Stimulated activated CD4-positive, alpha-beta T cell treated with anti-CD3 and anti-CD28 coated beads, Interleukin-1b, Interleukin-23, amount 100 ng/mL, for 24 hours (primary cell): ENCODE measurements around the gene LSAMP.
"Not testable (repeated sequence)": the region's sequence is repeated elsewhere in the genome, so short reads cannot be mapped to it uniquely, and the experiment has no call there.

Experiments used
- DNase-seq, 4 experiments: peaks; one replicate each; pipeline ENCODE4 v3.0.0-alpha.2; 2020; ENCODE audit warnings: low read depth in 4 of 4, low spot score in 1 of 4

The LSAMP gene

DNA sequence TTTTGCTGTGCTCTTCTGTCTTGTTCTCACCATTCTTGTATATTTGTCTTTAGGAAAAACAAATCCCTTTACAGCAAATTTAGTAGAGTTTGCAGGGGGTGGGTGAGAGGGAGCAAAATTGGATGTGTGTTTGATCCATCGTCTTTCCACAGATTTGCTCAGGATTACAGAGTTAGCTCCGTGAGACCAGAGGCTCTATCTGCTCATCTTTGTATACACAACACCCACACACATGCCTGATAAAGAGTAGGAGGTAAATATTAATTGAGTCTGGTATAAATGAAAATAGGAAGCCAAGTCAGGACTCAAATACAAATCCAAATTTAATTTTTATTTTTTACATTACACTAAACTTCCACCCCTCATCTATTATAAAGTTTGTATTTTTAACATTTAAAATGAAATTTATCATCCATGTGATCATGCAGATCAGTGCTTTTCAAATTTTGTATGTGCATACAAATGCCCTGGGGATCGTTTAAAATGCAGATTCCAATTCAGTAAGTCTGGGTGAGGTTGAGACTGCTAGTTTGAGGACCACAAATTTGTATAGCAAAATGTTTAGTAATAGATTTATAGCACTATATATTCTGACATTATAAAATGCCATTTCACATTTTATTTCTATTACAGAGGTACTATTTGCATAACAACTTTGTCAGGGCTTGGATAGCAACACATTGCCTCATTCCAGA is 326.7 kb downstream of the LSAMP start:
- DNase-seq: no peak

DNA sequence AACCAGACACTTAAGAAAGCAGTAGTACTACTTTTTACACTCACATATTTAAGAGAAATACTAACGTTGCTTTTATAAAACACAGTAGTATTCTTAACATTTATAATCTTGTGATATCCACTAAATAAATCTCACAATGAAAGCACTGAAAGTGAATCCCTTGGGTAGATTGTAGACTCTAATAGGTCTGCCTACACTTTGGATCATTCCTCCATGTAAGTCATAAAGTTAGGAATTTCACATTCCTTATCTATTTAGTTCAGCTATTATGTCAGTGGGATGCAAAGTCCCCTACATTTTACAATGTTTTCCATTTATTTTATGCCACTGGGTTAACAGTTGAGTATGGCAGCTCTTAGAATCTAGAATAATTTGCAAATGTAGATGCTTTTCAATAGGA is 330.7 kb downstream of the LSAMP start:
- no peak for DNase-seq

DNA sequence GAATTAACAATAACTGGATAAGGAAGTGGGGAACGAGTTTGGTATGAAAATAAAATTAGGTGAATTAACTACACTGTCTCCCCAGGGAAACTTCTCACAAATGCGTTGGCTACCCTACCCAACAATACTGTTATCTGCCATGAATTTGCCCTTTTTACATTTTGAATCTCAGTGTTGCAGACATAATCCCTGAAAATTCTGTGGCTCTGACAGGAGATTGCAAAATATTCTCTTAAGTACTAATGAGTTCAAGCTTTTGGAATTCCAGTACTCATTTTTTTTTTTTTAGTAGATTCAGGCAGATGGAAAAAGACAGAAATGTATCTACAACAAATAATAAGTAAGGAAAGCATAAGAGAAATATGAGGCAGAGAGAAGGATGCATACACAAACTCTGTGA is 332.6 kb downstream of the LSAMP start:
- DNase-seq: no peak

- DNase-seq: no peak
Observed at GRCh38 chr3:116111765-116112164, 333.5 kb downstream of the LSAMP start.

DNA sequence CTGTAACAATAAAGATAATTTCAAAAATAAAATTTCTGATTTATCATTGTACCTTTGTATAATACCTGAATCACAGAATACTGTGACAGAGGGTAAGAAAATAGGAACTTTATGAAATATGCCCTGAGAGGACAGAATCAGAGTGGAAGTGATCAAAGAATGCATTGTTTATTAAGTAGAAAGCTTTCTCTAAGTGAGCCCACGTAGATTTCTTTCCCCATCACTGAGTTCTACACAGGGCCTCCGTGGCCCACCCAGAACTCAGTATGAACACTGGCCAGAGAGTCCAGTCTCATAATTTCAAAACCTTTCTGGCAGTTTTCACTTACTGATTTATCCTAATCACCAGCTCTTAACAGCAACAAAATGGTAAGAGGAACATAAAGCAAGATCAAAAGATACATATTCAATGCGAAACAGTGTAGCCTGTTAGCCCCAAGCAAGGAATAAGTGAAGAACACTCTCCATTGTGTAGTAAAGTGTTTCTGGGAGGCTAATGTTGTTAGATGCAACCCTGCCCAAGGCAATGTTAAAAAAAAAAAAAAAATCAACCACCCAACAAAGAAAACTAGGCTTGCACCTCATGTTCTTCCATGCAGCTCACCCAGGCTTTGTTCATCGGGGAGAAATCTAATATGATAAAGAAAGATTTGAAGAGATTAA is 341.3 kb downstream of the LSAMP start:
- DNase-seq: no peak

GRCh38 chr3:116102037-116102436 is 343.2 kb downstream of the LSAMP start:
- no peak for DNase-seq

DNA sequence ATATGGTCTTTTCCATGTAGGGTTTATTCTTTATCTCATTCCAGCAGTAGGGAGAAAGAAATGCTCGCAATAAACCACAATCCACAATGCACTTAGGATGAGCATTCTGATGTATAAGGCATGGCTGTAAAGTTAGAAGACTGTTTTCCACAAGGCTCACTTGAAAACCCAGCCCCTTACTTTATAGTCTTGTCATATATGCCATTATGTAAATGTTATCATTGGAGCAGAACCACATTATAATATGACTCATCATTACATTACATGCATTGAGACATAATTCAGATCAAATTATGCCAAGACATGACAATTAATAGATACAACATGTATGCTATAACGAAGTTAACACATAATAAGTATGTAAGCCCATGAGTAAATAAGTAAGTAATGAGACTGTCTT is 348.1 kb downstream of the LSAMP start:
- no peak for DNase-seq

DNA sequence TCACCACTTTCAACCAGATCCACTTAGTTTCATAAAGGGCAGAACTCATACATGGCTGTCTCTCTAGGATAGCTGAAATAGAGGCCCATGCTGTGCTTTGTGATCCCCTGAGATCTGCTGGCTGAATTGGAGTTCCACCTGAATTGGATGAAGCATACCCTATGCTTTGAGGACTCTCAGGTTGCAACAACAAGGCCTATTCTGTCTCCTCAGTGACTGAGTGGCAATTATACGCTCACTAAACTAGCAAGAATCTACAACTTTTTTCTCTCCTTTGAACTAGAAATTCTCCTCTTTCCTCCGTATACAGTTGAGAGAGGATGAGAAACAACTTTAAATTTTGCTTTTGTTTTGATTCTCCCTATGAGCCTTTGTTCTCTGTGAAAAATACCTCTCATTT is 348.7 kb downstream of the LSAMP start:
- no peak for DNase-seq

GRCh38 chr3:116093374-116093773 is 351.9 kb downstream of the LSAMP start:
- no peak for DNase-seq

DNA sequence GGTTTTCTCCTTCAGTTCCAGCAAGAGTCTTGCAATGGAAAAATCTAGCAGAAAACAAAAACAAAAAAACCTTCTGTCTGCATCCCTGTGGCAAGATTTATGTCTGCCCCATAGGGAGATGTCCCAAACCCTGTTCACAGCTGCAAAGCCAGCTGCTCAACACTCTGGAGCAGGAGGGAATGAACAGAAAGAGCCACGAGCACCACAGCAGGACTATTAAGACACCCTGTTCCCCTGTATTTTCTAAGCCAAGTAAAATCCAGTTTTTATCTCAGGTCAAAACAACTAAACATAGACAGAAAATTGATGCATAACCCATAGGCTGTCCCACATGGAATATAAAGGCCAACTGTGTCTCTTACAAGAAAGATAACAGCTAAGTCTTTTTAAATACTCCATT is 357.9 kb downstream of the LSAMP start:
- DNase-seq: no peak

GRCh38 chr3:116084999-116085791 is 360.1 kb downstream of the LSAMP start:
- DNase-seq: no peak

DNA sequence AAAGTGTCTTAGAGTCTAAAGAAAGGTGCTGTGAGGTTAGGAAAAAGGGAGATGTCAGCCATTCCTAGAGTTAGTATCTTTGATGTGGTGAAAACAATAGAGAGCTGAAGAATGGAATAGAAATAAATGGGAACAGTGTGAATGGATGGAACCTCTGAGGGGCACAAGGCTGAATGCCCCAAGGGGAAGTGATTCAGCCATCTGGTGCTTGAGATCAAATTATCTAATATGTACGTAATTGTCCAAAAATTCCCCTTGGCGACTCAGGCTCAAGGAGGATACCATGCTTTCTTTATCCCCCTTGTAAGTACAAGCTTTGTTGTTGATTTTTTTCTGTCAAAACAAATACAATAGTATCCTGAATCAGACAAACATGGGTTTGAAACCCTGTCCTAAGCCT is 361.6 kb downstream of the LSAMP start:
- DNase-seq: no peak

GRCh38 chr3:116078561-116078960 is 366.7 kb downstream of the LSAMP start:
- DNase-seq: no peak

- DNase-seq: no peak
Observed at GRCh38 chr3:116077557-116077956, 367.7 kb downstream of the LSAMP start.

GRCh38 chr3:116077059-116077458 is 368.2 kb downstream of the LSAMP start:
- no peak for DNase-seq

- DNase-seq: not testable (repeated sequence)
Observed at GRCh38 chr3:116070516-116071278, 374.6 kb downstream of the LSAMP start.

GRCh38 chr3:116070061-116070460 is 375.2 kb downstream of the LSAMP start:
- no peak for DNase-seq

DNA sequence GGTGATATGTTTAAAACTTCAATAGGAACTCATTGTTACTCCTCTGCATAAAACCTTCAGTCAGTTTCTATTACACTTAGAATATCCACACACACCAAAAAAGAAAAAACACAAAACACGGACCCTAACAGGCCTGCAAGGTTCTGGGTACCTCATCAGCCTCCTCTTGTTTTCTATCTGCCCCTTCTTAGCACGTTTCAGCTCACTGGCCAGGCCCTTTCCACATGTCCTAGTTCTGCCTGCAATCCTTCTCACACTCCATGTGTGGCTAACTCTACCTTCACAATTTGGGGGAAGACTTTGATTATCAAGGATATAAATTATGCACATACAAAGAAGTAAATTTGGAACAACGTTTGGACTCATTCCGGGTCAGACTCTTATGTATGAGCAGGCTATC is 376.3 kb downstream of the LSAMP start:
- no peak for DNase-seq

DNA sequence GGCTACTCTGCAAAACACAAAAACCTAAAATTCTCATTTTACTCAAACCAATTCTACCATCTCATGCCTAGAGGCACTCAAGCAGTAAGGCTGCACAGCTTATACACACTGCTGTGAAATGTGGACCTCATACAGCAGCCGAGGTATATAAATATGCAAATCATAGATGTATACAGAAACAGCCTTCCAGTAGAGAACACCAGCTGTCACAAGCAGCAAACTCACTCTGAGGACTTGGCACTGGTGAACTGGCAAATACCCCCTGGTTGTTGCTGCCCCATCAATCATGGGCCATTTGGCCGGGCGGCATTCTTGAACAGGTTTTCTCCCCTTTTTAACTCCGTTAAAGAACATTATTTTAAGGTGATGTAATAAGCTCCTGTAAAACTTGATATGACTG is 378.0 kb downstream of the LSAMP start:
- no peak for DNase-seq

DNA sequence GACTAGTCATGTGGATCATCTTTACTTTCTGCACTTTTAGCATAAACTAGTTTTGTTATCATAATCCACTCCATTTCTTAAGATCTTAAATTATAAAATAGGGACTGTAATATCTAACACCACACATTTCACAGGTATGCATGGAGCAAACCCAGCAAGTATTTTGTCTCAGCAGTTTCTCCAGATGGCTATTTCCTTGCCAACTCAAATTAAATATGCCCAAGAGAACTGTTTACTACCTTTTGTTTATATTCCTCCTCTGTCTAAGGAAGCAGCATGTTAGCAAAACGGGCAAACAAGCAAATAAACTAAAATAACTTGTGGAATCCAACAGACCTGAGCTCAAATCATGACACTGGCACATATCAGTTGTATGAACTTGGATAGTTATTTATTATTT is 379.8 kb downstream of the LSAMP start:
- no peak for DNase-seq

DNA sequence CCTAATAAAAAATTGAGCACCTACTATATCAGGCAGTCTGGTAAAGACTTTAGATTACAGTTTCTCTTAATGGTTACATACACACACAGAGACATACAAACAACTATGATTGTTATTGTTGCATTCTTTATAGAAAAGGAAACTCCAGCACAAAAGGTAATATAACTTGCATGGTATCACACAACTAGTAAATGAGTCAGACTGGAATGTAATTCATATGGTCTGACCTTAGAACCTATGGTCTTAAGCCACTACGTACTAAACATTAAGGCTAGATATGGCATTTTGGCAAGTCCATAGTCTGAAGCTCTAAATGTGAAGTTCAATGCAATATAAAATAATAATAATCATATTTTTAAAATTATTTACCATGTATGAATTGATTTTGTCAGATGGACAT is 380.6 kb downstream of the LSAMP start:
- DNase-seq: no peak
